Esophagus squamous epithelium (tissue), 4 donors: ENCODE data around the gene ARHGEF28.

Source experiments
- POLR2A ChIP-seq, 4 donors: fragments of 450-650 bp; IDR thresholded peaks; one replicate each; pipeline ENCODE4 v1.6.1; 2017; ENCODE audit warnings: antibody characterized with exemption in 4 of 4, mild to moderate bottlenecking in 4 of 4, moderate library complexity in 3 of 4
- TF ChIP-seq, protein P1 (sequence below), 6 experiments: fragments of 450-650 bp in 4 of 6; fragments of 200-600 bp in 2 of 6; sonication (generic) in 2 of 6; IDR thresholded peaks; one replicate each; pipeline ENCODE4 v1.5.1; 2016 to 2019; ENCODE audit warnings: antibody characterized with exemption in 6 of 6, mild to moderate bottlenecking in 4 of 6, moderate library complexity in 4 of 6

DNA sequence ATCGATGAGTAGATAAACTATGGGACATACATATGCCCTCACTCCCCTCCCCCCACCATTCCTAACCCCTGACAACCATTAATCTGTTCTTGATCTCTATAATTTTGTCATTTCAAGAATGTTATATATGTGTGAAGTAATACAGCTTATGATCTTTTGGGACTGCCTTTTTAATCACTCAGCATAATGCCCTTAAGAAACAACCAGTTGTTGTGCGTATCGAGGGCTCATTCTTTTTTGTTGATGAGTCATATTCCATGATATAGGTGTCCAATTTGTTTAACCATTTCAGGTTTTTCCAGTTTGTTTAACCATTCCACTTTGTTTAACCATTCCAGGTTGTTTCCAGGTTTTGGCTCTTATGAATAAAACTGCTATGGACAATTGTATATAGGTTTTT is 75.6 kb downstream of the ARHGEF28 start:
- TF ChIP-seq, protein P1, sequence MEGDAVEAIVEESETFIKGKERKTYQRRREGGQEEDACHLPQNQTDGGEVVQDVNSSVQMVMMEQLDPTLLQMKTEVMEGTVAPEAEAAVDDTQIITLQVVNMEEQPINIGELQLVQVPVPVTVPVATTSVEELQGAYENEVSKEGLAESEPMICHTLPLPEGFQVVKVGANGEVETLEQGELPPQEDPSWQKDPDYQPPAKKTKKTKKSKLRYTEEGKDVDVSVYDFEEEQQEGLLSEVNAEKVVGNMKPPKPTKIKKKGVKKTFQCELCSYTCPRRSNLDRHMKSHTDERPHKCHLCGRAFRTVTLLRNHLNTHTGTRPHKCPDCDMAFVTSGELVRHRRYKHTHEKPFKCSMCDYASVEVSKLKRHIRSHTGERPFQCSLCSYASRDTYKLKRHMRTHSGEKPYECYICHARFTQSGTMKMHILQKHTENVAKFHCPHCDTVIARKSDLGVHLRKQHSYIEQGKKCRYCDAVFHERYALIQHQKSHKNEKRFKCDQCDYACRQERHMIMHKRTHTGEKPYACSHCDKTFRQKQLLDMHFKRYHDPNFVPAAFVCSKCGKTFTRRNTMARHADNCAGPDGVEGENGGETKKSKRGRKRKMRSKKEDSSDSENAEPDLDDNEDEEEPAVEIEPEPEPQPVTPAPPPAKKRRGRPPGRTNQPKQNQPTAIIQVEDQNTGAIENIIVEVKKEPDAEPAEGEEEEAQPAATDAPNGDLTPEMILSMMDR (IDR thresholded peaks at IDR 0.05) = no peak
- TF ChIP-seq POLR2A (IDR thresholded peaks at IDR 0.05) = no peak
